Stimulated activated CD4-positive, alpha-beta T cell treated with anti-CD3 and anti-CD28 coated beads, Interleukin-1b, Interleukin-23, amount 100 ng/mL, for 4 hours (primary cell): ENCODE data around the gene FPGS.
"Not testable (repeated sequence)": the region's sequence is repeated elsewhere in the genome, so short reads cannot be mapped to it uniquely, and the experiment has no call there.

Experiments used
- DNase-seq, 2 donors: peaks; one replicate each; pipeline ENCODE4 v3.0.0-alpha.2; 2020; ENCODE audit warnings: low read depth in 2 of 2

Gene FPGS

GRCh38 chr9:127838375-127839078 lies 35.8 kb downstream of the FPGS start:
- DNase-seq = no peak

DNA sequence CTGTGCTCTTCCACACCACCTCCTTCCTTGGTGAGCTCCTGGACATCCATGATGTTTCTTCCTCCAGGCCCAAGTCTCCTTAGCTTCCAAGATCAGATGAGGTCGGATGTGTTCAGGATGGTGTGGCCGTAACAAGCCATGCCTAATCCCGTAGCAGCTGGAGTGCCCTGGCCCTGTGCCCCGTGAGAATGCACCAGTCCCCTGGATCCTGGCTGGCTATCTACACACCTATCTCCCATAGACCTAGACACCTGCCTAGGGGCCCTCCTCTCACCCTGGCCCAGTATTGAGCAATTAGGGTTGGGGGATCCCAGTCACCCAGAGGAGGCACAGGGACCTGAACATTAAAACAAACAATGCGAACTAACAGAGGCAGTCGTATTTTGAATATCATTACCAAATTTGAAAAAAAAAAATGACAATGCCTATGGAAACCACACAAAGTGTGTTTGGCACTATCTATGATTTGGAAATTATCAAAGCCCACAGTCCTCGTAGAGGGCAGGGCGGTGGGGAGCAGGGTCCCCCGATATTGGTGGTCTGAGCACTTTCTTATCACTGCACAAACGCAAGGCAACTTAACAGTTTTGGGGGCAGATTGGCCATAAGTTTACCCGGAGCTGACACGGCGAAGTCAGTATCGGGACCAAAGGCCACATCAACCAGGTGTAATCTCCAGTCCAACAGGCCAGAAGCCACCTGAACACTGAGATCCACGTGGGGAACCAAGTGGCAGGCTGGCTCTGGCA lies 38.6 kb downstream of the FPGS start:
- DNase-seq = no peak

- no peak for DNase-seq
Measured at GRCh38 chr9:127844821-127845359, 42.2 kb downstream of the FPGS start.

- DNase-seq = not testable (repeated sequence)
Measured at GRCh38 chr9:127845619-127846018, 42.9 kb downstream of the FPGS start.

GRCh38 chr9:127846443-127847177 lies 43.9 kb downstream of the FPGS start:
- no peak for DNase-seq

DNA sequence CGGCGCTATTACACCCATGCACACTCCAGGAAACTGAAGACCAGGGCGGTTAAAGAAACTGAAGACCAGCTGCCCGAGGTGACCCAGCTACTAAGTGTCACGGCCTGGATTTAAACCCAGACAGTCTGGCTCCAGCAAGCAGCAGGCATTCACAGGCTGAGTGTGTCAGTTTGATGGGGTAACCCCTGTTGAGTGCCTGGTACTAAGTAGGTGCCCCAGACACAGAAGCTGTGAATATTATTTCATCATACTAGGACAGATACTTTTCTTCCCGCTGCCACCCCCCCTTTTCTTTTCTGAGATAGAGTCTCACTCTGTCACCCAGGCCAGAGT lies 44.5 kb downstream of the FPGS start:
- no peak for DNase-seq

DNA sequence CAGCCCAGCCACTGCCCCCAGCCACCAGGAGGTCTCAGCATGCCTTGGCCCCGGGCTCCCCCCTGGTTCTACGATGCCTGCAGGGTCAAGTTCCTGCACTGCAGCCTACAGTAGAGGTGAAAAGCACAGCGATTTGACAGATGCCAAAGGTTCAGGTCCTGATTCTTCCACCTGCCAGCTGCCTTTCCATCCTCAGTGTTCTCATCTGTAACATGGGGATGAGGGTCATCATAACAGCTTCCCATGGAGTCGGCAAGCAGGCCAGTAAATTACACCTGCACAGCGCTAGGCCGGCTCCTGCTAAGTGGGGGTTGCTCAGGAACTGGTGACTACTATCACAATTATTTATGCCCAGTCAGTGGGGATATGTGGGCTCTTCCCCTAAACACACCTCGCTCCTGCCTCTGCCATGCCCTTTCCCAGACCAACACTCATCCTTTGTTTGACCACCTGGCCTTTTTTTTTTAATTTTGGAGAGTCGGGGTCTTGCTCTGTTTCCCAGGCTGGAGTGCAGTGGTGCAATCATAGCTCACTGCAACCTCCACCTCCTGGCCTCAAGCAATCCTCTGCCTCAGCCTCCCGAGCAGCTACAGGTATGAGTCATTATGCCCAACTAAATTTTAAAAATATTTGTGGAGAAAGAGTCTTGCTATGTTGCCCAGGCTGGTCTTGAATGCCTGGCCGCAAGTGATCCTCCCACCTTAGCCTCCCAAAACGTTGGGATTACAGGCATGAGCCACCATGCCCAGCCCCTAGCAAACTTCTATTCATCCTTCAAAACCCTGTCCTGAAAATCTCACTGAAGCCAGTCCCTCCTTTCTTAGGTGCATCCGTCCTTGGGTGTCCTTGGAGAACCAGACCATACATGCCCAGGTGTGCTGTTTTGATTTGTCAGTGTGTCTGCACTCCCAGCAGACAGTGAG lies 45.4 kb downstream of the FPGS start:
- no peak for DNase-seq

GRCh38 chr9:127848756-127849504 lies 46.2 kb downstream of the FPGS start:
- no peak for DNase-seq

DNA sequence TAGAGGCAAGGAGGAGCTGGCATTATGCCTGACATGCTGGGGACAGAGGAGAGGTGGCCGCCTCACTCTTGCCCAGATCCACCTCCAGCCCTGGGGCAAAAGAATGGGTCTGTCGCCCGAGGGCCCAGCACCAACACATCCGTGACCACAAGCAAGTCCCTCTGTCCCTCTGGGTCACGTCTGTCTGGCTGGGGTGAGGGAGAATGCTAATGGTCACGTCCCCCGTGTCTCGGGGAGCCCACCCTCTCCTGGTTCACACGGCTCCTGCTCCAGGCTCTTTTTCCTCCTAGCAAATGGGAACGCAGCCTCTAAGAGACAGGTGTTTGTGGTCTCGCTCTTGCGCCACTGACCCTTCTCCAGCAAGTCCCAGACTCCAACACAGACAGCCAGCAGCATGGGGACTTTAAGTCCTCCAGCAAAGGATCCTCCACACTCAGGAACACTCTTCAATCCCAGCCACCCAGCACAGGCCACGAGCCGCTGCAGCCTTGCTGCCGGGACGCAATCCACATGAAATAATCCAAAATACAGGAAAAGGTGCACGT lies 47.7 kb downstream of the FPGS start:
- no peak for DNase-seq

- DNase-seq = no peak
Measured at GRCh38 chr9:127852829-127853228, 50.1 kb downstream of the FPGS start.

GRCh38 chr9:127853312-127854183 lies 50.9 kb downstream of the FPGS start:
- no peak for DNase-seq

- no peak for DNase-seq
Measured at GRCh38 chr9:127854184-127854806, 51.6 kb downstream of the FPGS start, which contains the start of gene ENG. Gene ENG (minus strand): TSS chr9:127854658. CDS start chr9:127854355, 303 bp downstream.

GRCh38 chr9:127854960-127855359 lies 52.3 kb downstream of the FPGS start:
- no peak for DNase-seq

DNA sequence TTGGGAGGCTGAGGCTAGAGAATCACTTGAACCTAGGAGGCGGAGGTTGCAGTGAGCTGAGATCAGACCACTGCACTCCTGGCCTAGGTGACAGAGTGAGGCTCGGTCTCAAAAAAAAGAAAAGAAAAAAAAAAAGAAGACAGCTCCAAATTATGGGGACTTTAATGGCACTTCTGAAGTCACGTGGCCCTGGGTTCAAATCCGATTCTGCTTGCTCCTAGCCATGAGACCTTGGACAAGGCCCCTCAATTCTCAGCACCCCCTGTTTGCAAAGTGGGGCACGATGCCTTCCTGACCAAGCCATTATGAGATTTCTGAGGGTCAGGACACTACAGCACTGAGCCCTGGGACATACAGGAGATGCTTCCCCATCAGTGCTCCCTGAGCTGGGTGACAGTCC lies 52.8 kb downstream of the FPGS start:
- DNase-seq = no peak

- DNase-seq = no peak
Measured at GRCh38 chr9:127856094-127856728, 53.5 kb downstream of the FPGS start.

DNA sequence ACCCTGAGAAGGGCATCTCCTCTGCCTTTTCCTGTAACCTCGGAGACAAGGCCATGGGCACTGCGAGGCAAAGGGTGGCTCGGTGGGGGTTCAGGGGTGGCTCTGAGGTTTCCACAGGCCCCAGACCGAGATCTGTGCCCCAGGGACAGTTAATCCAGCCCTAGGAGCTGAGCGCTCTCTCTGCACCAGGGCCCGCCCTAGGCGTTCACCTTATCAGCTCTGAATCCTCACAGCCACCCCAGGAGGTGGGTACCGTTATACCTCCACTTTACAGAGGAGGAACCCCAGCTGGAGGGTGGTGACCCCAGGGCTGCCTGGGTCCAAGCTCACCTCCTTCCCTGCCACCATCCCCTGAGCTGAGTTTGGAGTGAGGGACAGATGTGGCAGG lies 54.0 kb downstream of the FPGS start:
- no peak for DNase-seq

DNA sequence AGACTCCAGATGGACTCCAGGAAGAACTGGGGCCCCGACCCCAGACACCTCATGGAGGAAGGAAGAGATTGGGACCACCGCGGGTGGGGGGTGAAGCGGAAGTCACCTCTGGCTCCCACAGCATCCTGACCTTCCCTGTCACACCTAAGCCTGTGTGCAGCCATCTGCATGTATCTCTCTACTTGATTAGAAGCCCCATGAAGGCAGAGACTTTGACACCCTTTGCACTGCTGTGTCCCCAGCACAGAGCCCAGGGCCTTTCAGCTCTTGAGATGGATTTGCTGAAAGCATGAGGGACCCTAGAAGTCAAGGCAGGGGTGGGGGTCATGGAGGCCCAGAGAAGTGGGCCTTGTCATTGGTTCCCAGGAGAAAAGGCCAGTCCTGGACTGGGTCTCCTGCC lies 54.6 kb downstream of the FPGS start:
- DNase-seq = no peak

DNA sequence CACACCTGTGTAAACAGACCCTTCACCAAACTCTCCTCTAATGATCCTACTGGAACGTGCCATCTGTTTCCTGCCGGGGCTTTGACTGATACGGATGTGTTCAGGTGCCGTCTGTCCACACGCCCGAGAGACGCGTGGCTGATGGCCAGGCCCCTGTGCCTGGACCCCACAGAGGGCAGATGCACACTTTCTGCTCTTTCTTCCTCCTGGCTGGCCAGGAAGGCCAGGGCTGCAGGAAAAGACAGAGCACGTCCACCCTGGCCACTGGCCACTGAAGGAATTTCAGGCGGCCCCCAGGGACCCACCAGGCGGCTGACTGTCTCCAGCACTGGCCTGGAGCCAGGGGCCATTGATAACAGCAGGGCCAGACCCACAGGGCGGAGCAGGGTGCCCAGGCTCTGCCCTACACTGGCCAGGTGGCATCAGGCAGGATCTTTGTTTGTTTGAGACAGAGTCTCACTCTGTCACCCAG lies 55.4 kb downstream of the FPGS start:
- DNase-seq = no peak
